GM19452 (cell line): ENCODE results near the gene PRDM16.
"Not testable (repeated sequence)": the region's sequence is repeated elsewhere in the genome, so short reads cannot be mapped to it uniquely, and the experiment has no call there.

Experiments
- ATAC-seq: cut with Tn5 transposase; IDR thresholded peaks from one replicate; pipeline ENCODE4 v1.9.1; 2021; ENCODE audit not compliant: unreplicated experiment

PRDM16 gene

DNA sequence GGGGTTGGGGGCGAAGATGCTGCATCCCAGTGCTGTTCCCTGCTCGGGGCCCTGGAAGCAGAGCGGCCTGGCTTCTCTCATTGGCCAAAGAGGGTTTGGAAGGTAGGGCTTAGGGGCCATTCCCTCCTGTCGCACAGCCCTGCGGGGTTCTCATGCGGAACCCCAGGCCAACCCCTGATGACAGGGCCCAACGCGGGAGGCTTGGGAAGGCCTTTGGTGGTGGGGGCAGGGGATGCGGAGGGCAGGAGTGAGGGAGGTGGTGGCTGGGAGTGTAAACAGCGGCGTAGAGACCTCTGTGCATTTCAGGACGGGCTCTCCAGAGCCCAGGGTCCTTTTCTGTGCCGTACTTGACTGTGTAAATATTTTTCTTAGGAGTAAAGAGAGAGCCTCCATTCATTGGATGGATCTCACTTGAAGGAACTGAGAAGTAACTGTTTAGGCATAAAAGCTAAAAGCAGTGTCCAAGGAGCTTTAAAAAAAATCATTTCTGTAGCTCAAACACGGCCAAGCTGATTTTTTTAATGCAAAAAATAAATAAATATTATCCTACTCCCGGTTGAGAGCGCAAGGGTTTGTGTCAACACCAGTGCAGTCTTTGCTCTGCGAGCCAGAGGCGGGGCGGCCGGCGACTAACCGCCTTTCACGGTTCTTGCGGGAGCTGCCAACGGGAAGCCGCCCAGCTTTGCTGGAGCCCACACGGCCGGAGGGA, 169.1 kb downstream of the PRDM16 start:
- ATAC-seq = no peak

DNA sequence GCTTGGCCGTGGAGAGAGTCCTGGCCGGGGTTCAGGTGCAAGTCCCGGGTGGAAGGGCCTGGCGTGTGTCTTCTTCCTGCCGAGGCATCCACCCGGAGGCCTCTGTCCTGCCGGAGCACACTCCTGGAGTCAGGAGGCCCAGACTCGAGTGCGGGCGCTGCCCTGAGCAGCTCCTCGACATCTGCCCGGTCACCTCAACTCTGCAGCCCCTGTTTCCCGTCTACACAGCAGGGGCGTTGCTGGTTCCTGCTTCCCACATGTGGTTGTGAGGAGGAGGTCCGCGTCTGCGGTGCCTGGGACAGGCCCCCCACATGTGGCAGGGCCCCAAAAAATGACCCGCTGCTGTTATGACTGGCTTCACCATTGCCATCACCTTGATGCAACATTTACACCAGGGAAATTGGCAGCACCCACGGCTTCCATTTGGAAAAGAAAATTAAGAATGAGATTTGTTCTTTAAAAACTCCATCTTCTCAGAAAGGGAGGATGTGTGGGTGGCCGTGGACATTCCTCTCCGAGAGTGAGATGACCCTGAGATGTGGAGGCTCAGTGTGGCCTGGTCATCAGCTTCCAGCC, 169.8 kb downstream of the PRDM16 start:
- ATAC-seq = no peak

- ATAC-seq = not testable (repeated sequence)
These were observed 171.0 kb downstream of the PRDM16 start for GRCh38 chr1:3239991-3240390.

DNA sequence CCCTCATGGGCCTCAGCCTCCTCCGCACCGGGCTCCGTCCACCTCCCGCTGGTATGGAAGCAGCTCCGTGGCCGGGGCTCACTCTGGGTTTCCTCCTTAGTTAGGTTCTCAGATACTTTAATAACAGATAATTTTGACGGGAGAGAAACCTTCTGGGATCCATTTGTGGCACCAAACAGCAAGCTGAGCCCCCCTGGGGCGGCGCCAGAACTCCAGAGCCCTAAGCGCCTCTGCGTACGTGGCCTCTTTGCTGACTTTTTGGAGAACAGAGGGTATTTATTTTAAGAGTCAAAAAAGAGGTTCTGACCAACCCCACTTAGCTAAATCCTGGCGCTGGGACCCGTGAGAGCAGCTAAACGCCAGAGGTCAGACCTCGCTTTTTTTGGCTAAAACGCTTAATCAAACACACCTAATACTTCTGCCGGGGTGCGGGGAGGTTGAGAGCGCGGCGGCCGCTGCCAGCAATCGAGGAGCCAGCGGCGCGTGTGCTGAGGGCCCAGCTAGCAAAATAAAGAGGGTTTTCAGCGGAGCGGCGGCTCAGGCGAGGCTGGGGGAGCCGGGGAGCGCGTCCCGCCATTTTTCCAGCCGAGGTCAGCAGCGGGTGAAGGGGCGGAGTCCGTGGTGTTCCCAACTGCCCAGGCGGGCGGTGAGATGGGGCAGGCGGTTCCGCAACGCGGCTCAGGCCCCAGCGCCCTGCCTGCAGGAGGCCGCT, 171.7 kb downstream of the PRDM16 start:
- no peak for ATAC-seq

DNA sequence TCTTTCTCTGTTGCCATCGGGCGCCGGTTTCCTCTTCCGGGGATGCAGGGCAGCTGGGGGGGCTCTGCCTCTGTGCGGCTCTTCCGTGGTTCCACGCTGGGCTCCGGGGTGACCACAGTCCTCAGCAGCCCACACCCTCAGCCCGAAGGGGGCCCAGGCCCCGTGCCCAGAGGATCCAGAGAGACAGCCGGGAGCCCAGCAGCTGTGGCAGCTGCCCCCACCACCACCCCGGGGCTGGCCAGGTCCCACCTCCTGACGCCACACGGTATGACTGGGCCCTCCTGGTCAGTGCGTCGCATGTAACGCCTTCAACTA, 172.2 kb downstream of the PRDM16 start:
- ATAC-seq = no peak

GRCh38 chr1:3241673-3242407, 172.8 kb downstream of the PRDM16 start:
- no peak for ATAC-seq

GRCh38 chr1:3242408-3243260, 173.6 kb downstream of the PRDM16 start:
- no peak for ATAC-seq

- no peak for ATAC-seq
These were observed 174.3 kb downstream of the PRDM16 start for GRCh38 chr1:3243304-3243703.

GRCh38 chr1:3244025-3244926, 175.3 kb downstream of the PRDM16 start:
- ATAC-seq = no peak

DNA sequence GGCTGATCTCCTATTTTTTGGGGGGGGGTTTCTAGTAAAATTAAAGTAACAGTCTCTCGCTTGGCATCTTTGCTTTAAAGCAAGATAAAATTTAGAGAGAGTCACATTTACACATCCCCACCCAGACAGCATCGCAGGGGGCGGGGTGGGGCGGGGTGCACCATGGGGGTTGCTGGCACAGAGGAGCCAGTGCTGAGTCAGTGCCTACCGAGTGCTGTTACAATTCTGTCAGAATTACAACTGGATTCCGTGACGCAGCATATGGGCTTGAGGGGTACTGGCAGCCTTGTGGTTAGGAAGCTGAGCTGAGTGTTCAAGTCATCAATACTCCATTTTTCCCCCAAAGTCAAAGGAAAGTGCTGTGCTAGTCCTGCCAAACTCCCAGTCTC, 175.9 kb downstream of the PRDM16 start:
- ATAC-seq = no peak

DNA sequence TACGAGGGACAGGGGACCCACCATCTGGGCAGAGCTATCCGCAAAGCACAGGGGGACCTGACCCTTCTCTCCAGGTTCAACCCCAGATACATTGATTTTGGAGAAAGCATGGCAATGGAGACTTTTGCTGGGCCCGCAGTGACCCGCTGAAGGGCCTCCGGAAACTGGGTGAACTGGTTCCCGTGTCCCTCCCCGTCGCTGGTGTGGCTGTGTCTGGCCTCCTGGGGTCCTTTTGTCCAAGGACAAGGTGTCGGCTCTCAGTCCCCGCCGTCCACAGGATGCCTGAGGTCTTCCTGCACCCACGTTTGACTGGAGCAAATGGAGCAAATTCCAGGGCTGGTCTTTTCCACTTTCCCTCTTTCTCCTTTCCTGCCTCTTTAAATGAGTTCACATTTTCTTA, 176.3 kb downstream of the PRDM16 start:
- ATAC-seq = no peak

GRCh38 chr1:3245768-3246167, 176.8 kb downstream of the PRDM16 start:
- no peak for ATAC-seq

DNA sequence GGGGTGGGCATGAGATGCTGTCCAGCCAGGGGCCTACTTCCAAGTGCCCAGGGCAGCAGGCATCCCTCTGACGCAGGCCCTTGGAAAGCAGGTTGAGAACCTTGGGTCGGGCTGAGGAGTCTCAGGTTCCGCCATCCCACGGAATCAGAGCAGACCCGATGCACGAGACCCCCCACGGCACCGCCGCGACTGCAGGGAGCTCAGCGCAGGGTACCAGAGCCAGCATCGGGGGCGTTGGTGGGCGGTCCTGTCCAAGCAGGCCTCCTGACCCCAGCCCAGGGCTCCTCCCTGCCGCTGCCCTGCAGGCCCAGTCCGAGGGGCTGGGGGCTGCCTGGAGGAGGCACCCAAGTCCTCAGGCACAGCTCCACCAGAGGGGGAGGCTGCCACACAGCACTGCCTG, 177.2 kb downstream of the PRDM16 start:
- no peak for ATAC-seq

DNA sequence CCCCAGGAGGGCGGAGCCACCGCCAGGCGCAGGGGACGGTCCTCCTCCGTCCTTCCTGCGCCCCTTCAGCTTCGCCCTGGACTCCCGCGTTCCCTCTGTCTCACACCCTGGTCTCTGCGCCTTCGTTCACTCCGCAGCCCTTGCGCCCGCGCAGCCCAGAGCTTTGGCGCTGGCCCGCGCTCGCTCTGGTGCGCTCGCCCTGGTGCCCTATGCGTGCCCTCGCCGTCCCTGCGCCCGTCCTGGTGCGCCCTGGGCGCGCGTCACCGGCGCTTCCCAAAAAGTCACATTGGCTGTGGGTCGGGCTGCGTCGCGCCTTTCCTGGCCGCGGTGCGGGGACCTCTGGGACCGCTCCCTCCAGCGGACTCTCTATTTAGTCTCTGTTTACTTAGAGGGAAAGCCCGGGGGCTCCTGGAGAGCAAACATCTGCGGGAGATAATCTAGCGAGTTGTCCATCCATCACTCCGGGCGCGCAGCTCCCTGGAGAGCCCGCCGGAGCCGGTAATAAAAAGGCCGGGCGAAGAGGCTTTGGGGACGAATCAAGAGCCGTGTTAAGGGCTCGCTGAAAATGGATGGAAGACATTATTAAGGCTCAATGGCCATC, 178.6 kb downstream of the PRDM16 start:
- ATAC-seq = no peak

DNA sequence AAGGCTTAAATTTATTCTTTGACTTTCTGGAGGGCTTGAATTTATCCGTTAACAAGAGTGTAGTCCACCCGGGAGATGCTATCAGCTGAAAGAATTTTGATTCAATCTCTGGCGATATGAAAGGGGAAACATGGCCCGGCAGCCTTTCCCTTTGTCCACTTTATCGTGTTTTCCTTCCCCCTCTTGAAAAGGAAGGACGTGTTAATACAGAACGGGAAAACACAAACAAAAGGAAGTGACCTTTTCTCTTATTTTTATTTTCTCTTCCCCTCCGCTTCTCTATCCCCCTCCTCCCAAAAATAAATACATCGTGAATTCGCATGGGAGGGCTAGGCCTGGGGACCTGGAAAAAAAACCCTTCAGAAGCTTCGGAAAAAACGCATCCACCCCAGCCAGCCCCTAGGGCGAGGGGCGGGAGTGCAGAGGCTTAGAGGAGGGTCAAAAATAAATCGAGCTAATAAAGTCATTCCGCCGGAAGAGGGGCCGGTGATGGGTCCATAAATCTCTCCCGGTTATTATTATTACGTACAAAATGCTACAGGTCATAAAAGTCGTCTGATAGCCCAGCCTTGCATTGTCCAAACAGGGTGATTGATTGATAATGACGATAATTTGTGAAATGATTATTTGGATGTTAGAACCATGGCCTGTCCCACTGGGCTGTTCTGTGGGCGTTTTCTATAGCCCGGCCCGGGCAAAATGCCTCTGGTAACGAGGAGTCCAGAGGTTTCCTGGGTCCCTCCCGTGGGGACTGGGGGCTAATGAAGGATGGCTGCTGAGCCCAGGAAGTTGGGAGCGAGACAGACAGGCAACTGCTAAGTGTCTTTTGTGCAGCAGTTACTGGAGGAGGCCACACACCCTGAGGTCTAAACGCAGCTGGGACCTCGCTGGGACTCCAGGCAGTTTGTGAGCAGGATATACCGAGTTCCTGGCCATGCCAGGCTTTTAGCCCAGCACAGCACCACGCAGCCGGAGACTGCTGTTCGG, 179.4 kb downstream of the PRDM16 start:
- no peak for ATAC-seq

DNA sequence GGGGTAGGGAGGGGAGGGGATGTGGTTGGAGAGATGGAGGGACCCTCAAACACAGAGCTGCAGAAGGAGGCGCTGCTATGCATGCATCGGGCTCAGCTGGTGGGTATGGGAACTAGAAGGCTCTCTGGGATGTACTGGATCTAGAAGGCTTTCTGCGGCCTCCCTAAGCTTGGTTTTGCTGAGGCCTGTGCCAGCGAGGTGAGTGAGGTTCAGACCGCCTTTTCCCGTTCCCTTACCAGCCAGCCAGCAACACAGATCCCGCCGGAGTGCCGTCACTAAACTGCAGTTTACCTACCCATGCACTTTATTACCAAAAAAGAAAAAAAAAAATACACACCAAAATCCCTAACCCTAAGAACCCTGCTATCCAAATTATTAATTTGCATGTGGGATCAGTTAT, 180.2 kb downstream of the PRDM16 start:
- ATAC-seq = no peak

- no peak for ATAC-seq
These were observed 180.9 kb downstream of the PRDM16 start for GRCh38 chr1:3249631-3250501.
